ENCODE data around the gene DPEP1. TPM values are rescaled to one million over a fixed set of nuclear protein-coding genes. Genes with fewer than 3 reads are reported as not detected.
"Not testable (repeated sequence)": the region's sequence is repeated elsewhere in the genome, so short reads cannot be mapped to it uniquely, and the experiment has no call there.

DPEP1 gene
- total RNA-seq, 2 donors from 2014 or later, result 0.16 TPM; not detected in 1

- no peak for DNase-seq (ENCODE audit: low spot score)
- Histone ChIP-seq H3K4me1 (peaks cover 0 to 5% of the 10 kb centered on the region in 2 donors), H3K27me3 (no peaks in the 10 kb centered on the region), H3K4me3 (no peak overlapping the region), H3K9me3 (no peaks in the 10 kb centered on the region), H3K27ac (no peak overlapping the region), H3K36me3 (no peaks in the 10 kb centered on the region)
- TF ChIP-seq CTCF (IDR thresholded peaks at IDR 0.05), result no peak
These were observed 26.6 kb upstream of the DPEP1 start for GRCh38 chr16:89586853-89587252.

DNA sequence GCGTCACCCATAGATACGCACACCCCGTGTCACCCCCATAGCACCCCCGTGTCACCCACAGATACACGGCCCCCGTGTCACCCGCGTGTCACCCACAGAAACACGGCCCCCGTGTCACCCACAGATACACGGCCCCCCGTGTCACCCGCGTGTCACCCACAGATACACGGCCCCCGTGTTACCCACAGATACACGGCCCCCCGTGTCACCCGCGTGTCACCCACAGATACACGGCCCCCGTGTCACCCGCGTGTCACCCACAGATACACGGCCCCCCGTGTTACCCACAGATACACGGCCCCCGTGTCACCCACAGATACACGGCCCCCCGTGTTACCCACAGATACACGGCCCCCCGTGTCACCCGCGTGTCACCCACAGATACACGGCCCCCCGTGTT is 25.8 kb upstream of the DPEP1 start:
- H3K27me3 ChIP-seq; H3K27ac ChIP-seq; DNase-seq (ENCODE audit: low spot score); H3K9me3 ChIP-seq; H3K4me1 ChIP-seq; H3K4me3 ChIP-seq; H3K36me3 ChIP-seq: not testable (repeated sequence)

GRCh38 chr16:89588413-89589109 is 24.9 kb upstream of the DPEP1 start:
- Histone ChIP-seq H3K27ac (no peak overlapping the region), H3K27me3 (no peaks in the 10 kb centered on the region), H3K9me3 (no peaks in the 10 kb centered on the region), H3K4me3 (no peak overlapping the region), H3K4me1 (no peaks in the 10 kb centered on the region), H3K36me3 (no peaks in the 10 kb centered on the region)
- no peak for TF ChIP-seq CTCF (IDR thresholded peaks at IDR 0.05)
- no peak for DNase-seq (ENCODE audit: low spot score)

GRCh38 chr16:89589241-89589926 is 24.1 kb upstream of the DPEP1 start:
- no peak overlapping the region for H3K27ac ChIP-seq
- no peaks in the 10 kb centered on the region for H3K9me3 ChIP-seq
- TF ChIP-seq CTCF (IDR thresholded peaks at IDR 0.05), result no peak
- H3K27me3 ChIP-seq, result no peaks in the 10 kb centered on the region
- DNase-seq (ENCODE audit: low spot score), result no peak
- H3K4me3 ChIP-seq, result no peak overlapping the region
- no peaks in the 10 kb centered on the region for H3K36me3 ChIP-seq
- no peaks in the 10 kb centered on the region for H3K4me1 ChIP-seq

DNA sequence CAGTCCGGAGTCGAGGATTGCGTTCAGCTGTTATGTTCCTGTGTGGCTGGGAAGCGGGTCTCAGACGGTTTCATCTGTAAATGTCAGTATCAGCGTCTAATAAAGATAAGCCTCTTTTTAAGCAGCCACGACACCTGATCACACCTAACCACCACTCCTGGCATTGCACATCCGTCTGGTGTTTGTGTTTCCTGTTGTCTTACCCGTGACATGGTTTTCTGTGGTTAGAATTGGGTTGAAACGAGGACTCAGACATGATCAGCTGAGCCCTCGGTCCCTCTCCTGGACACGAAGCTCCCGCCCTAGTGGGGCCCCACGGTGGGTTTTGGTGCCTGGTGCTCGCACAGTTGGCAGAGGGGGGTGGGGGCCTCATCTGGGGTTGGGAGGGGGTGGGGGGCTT is 19.6 kb upstream of the DPEP1 start:
- no peaks in the 10 kb centered on the region for H3K36me3 ChIP-seq
- no peak overlapping the region for H3K4me3 ChIP-seq
- H3K9me3 ChIP-seq, result no peaks in the 10 kb centered on the region
- no peaks in the 10 kb centered on the region for H3K27me3 ChIP-seq
- TF ChIP-seq CTCF (IDR thresholded peaks at IDR 0.05), result no peak
- DNase-seq (ENCODE audit: low spot score), result no peak
- no peaks in the 10 kb centered on the region for H3K4me1 ChIP-seq
- no peak overlapping the region for H3K27ac ChIP-seq

DNA sequence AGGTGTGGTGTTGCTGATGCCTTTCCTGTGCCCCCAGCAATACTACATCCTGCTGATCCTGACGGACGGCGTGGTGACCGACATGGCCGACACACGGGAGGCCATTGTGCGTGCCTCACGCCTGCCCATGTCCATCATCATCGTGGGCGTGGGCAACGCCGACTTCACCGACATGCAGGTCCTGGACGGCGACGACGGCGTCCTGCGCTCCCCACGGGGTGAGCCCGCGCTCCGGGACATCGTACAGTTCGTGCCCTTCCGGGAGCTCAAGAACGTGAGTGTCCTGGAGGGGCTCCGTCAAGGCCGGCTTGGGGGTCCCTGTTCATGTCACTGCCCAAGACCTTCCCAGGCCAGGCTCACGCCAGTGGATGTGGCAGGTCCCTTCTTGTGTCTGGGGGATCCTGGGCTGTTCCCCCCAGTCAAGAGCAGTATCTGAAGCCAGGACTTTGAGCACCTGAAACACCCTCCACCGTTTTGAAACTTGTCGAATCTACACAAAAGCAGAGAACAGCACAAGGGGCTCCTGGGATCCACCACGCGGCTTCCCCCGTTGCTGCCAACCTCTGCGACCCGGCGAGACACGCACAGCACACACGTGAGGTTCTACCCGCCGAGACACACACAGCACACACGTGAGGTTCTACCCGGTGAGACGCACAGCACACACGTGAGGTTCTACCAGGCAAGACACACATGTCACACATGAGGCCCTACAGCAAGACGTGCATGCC is 17.9 kb upstream of the DPEP1 start:
- no peak for TF ChIP-seq CTCF (IDR thresholded peaks at IDR 0.05)
- H3K27ac ChIP-seq, result no peak overlapping the region
- no peaks in the 10 kb centered on the region for H3K4me1 ChIP-seq
- DNase-seq (ENCODE audit: low spot score), result no peak
- H3K9me3 ChIP-seq, result no peaks in the 10 kb centered on the region
- H3K4me3 ChIP-seq, result no peak overlapping the region
- no peaks in the 10 kb centered on the region for H3K27me3 ChIP-seq
- H3K36me3 ChIP-seq, result no peaks in the 10 kb centered on the region
